SJCRH30 (cell line): Measurements from ENCODE around the gene KLK6. TPM values are rescaled to one million over a fixed set of nuclear protein-coding genes. Genes with fewer than 3 reads are reported as not detected.

Experiments
- DNase-seq, 2 experiments: peaks; one replicate each; pipeline ENCODE4 v3.0.0-alpha.2; 2015 to 2020
- H3K27ac ChIP-seq: fragments of 250-450 bp; sonication (Bioruptor Pico); 2 replicates; pipeline ENCODE4 v1.5.1; 2020; ENCODE audit warnings: mild to moderate bottlenecking, moderate library complexity
- H3K27me3 ChIP-seq: fragments of 250-450 bp; sonication (Bioruptor Pico); 2 replicates; pipeline ENCODE4 v1.5.1; 2020; ENCODE audit warnings: mild to moderate bottlenecking, moderate library complexity
- H3K36me3 ChIP-seq: fragments of 250-450 bp; sonication (Bioruptor Pico); 2 replicates; pipeline ENCODE4 v1.5.1; 2020; ENCODE audit warnings: mild to moderate bottlenecking, moderate library complexity
- H3K4me1 ChIP-seq: fragments of 250-450 bp; sonication (Bioruptor Pico); 2 replicates; pipeline ENCODE4 v1.5.1; 2020; ENCODE audit warnings: mild to moderate bottlenecking, moderate library complexity
- H3K4me3 ChIP-seq: fragments of 250-450 bp; sonication (Bioruptor Pico); 2 replicates; pipeline ENCODE4 v1.5.1; 2020; ENCODE audit warnings: mild to moderate bottlenecking, moderate library complexity
- H3K9me3 ChIP-seq: fragments of 250-450 bp; sonication (Bioruptor Pico); replicated peaks from 2 replicates; pipeline ENCODE4 v1.5.1; 2020; ENCODE audit warnings: mild to moderate bottlenecking, moderate library complexity
- total RNA-seq: library from RNA; depleted of rRNA; stranded (reverse); fragments of >200 nt; shearing (Covaris generic); gene quantifications from 2 replicates; pipeline ENCODE4 v1.2.3, GENCODE V29; 2014; rRNA removed

The KLK6 gene
- total RNA-seq, 1 experiment from 2014 or later: not detected

DNA sequence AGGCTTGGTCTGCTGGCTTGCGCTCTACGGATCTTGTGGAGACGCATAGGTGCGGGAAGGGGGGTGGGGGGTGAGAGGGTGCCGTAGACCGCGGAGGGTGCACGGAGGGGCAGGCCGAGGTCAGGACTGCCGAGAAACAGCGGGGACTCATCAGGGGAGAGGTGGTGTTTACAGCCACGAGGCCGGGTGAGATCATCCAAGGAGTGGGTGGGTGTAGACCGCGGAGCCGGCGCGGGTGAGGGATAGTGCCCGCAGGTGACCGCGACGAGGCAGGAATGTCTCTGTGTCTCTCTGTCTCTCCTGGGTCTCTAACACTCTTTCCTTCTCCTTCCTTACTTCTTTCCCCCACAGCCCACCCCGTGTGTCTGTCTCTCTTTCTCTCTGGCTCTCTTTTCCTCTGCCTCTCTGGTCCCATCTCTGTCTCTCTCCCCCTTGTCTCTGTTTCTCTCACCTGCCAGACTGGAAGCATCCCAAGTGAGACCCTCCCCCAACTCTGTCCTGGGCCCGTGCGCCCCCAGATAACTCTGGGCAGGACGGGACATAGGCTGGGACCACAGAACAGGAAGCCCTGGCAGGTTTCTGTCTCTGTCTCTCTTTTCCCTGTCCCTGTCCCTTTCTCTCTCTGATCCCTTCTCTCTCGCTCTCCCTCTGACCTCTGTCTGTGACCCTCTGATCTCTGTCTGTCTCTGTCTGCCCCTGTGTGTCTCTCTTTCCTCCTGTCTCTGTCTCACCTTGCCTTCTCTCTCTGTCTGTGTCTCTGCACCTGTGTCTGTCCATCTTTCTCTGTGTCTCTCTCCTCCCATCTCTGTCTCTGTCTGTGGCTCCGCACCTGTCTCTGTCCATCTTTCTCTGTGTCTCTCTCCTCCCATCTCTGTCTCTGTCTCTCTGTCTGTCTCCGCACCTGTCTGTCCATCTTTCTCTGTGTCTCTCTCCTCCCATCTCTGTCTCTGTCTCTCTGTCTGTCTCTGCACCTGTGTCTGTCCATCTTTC lies 56.4 kb downstream of the KLK6 start:
- Histone ChIP-seq H3K27me3 (no peaks in the 10 kb centered on the region), H3K4me3 (peak overlapping the region; percentile 20), H3K9me3 (no peaks in the 10 kb centered on the region), H3K4me1 (peaks cover 21% of the 10 kb centered on the region), H3K27ac (peak overlapping the region; percentile 74), H3K36me3 (no peaks in the 10 kb centered on the region)
- DNase-seq: peak; percentile 70 to 93

DNA sequence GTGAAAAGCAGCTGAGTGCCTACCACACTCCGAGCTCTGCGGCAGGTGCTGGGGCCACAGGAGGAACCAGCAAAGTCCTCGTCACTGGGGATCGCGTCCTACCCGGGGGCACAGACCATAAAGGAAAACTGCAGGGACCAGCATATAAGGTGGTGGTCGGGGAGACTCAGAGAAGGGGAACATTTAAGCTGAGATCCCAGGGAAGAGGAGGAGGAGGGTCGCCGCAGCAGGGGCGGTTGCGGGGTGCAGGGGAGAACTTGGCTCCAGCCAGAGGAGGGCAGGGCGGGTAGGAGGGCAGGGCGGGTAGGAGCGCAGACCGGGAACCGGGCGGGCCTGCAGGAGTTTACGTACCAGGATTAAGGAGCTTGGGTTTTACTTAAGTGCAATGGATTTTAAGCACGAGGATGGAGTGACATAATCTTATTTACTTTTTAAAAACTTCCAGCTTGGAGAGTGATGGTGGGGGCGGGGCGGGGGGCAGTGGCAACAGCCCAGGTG lies 57.2 kb downstream of the KLK6 start:
- no peak overlapping the region for H3K4me3 ChIP-seq
- H3K27me3 ChIP-seq: no peaks in the 10 kb centered on the region
- no peaks in the 10 kb centered on the region for H3K36me3 ChIP-seq
- no peaks in the 10 kb centered on the region for H3K9me3 ChIP-seq
- DNase-seq: no peak
- H3K27ac ChIP-seq: no peak overlapping the region
- peaks cover 21% of the 10 kb centered on the region for H3K4me1 ChIP-seq

DNA sequence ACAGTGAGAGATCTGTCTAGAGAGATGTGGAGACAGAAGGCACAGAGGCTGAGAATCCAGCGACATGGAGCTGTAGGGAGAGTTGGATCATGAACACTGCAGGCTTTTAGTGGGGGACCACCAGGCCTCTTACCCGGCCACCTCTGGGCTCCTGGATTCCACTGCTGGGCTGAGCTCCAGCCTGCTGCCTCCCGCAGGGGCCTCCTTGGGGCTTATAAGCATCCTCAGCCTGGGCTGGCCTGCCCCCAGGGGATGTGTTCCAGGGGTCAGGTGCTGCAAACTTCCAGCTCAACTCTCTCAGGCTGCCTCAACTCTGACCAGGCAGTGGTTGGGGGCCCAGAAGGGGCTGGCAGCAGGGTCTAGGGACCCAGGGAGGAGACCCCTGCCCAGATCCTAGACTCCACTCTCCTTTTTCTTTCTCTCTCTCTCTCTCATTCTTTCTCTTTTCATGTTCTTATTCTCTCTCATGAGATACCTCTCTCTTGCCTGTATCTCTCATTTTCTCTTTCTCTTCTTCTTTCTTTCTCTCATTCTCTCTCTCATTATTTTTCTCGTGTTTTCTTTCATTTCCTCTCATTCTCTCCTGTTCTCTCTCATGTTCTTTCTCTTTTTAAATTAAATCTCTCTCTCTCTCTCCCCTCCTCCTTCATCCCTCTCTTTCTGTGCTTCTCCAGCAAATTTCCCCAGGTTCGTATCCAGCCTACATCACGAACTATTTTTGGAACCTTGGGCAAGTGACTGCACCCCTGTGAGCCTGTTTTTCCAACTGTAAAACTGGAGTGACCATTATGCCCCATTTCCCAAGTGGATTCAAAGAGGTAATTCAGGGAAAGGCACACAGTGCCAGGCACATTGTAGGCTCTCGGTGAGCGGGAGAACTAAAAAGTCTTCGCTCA lies 57.9 kb downstream of the KLK6 start, which contains the start of gene KLK4:
KLK4 (minus strand) TSS at position 190 of the 896 bp plus-strand sequence. CDS start 657 bp downstream, outside the sequence.
- peak in 1 of 2 experiments; percentile 50 for DNase-seq
- no peaks in the 10 kb centered on the region for H3K36me3 ChIP-seq
- H3K4me3 ChIP-seq: no peak within 1 kb of the TSS
- no peak within 1 kb of the TSS for H3K27ac ChIP-seq
- no peaks in the 10 kb centered on the region for H3K9me3 ChIP-seq
- no peaks in the 10 kb centered on the region for H3K27me3 ChIP-seq
- H3K4me1 ChIP-seq: peaks cover 21% of the 10 kb centered on the region

DNA sequence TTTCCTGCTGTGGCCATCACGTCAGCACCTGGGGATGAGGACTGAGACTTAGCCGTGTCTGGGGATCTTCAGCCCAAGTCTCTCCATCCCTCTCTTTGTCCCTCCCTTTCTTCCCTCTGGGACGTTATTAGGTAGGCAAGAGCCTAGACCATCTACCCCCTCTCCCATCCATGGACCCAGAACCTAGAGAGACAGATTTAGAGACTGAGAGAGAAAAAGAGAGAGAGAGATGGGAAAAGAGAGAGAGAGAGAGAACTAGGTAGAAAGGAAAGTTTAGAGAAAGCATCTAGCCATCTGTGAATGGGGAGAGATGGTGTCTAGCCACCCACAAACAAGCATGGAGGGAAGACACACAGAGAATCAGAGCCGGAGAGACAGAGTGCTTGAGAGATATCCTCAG lies 58.7 kb downstream of the KLK6 start:
- no peak overlapping the region for H3K4me3 ChIP-seq
- H3K27me3 ChIP-seq: no peaks in the 10 kb centered on the region
- H3K27ac ChIP-seq: no peak overlapping the region
- no peaks in the 10 kb centered on the region for H3K36me3 ChIP-seq
- no peak for DNase-seq
- H3K9me3 ChIP-seq: no peaks in the 10 kb centered on the region
- H3K4me1 ChIP-seq: peaks cover 21% of the 10 kb centered on the region

DNA sequence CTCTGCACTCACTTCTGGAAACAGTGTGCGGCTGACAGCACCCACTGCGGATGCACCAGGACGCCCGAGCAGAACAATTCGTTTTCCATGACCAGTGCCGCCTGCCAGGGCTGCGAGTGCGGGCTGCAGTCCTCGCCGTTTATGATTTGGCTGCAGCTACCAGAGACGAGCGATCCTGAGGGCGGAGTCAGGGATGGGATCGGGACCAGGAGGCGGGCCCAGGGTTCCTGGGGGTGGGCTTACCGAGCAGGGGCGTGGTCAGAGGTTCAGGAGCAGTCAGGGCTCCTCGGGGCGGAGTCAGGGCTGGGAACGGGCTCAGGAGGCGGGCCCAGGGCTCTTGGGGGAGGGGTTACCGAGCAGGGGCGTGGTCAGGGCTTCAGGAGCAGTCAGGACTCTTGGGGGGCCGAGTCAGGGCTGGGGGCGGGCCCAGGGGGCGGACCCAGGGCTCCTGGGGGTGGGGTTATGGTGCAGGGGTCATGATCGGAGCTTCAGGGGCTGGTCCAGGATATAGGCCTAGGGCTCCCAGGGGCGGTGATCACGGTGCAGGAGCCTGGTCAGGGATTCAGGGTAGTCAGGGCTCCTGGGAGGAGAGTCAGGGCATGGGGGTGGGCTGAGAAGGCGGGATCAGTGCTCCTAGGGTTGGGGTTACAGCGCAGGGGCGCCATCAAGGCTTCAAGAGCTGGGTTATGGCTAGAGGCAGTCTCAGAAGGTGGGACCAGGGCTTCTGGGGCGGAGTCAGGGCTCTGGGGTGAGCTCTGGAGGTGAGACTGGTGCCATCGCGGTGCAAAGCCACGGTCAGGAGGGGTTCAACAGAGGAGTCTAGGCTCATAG lies 59.9 kb downstream of the KLK6 start:
- Histone ChIP-seq H3K9me3 (no peaks in the 10 kb centered on the region), H3K36me3 (no peaks in the 10 kb centered on the region), H3K27ac (no peak overlapping the region), H3K27me3 (no peaks in the 10 kb centered on the region), H3K4me1 (peaks cover 21% of the 10 kb centered on the region), H3K4me3 (no peak overlapping the region)
- no peak for DNase-seq

Other genes with a start within 250 kb of the KLK6 start
- not detected in 2 replicates for gene SHANK1, start 249.8 kb downstream of the KLK6 start, total RNA-seq
- 2.0 and 3.0 TPM in 2 replicates for gene CLEC11A, start 246.2 kb downstream of the KLK6 start, total RNA-seq
- gene GPR32, start 199.1 kb downstream of the KLK6 start, total RNA-seq: not detected in 2 replicates
- gene ACP4, start 179.2 kb downstream of the KLK6 start, total RNA-seq: not detected in 2 replicates
- gene KLK1, start 145.8 kb downstream of the KLK6 start, total RNA-seq: 0.13 and 0.18 TPM in 2 replicates
- gene KLK15, start 136.0 kb downstream of the KLK6 start, total RNA-seq: not detected in 2 replicates
- gene KLK3, start 114.7 kb downstream of the KLK6 start, total RNA-seq: not detected in 2 replicates
- not detected in 2 replicates for gene KLK2, start 96.2 kb downstream of the KLK6 start, total RNA-seq
- 0.32 and 0.48 TPM in 2 replicates for gene KLK4, start 58.2 kb downstream of the KLK6 start, total RNA-seq
- not detected in 2 replicates for gene KLK5, start 16.6 kb downstream of the KLK6 start, total RNA-seq
- not detected in 2 replicates for gene KLK7, start 14.3 kb upstream of the KLK6 start, total RNA-seq
- not detected in 2 replicates for gene KLK8, start 32.0 kb upstream of the KLK6 start, total RNA-seq
- not detected in 2 replicates for gene KLK10, start 50.1 kb upstream of the KLK6 start, total RNA-seq
- gene KLK11, start 57.0 kb upstream of the KLK6 start, total RNA-seq: not detected in 2 replicates
- gene KLK12, start 65.4 kb upstream of the KLK6 start, total RNA-seq: not detected in 2 replicates
- gene KLK13, start 95.5 kb upstream of the KLK6 start, total RNA-seq: not detected in 2 replicates
- not detected in 2 replicates for gene KLK14, start 113.3 kb upstream of the KLK6 start, total RNA-seq
- 6.7 and 7.2 TPM in 2 replicates for gene CTU1, start 138.8 kb upstream of the KLK6 start, total RNA-seq
- gene SIGLEC9, start 155.3 kb upstream of the KLK6 start, total RNA-seq: not detected in 2 replicates
- not detected in 2 replicates for gene SIGLEC7, start 172.7 kb upstream of the KLK6 start, total RNA-seq